ENCODE results near the gene ZNF853. TPM values are rescaled to one million over a fixed set of nuclear protein-coding genes. Genes with fewer than 3 reads are reported as not detected.

Gene ZNF853
- total and polyA plus RNA-seq, 2 donors from 2014 or later, result 3.4 to 5.4 TPM

- H3K9ac ChIP-seq (ENCODE audit: low read length in 3 of 3), result no peak overlapping the region
- H3K9me3 ChIP-seq (ENCODE audit: control insufficient read depth in 2 of 3, insufficient read depth in 1 of 3, low read length in 3 of 3), result no peaks in the 10 kb centered on the region
- intact Hi-C loops (cut with DNase I), result no loop called here
- no peaks in the 10 kb centered on the region for H3K4me1 ChIP-seq (ENCODE audit: control insufficient read depth in 2 of 3, insufficient read depth in 2 of 3, low read depth in 1 of 3, low read length in 3 of 3)
- FAIRE-seq (no peak), DNase-seq (peak in 1 of 5 donors; percentile 77)
- TF ChIP-seq, protein P1, sequence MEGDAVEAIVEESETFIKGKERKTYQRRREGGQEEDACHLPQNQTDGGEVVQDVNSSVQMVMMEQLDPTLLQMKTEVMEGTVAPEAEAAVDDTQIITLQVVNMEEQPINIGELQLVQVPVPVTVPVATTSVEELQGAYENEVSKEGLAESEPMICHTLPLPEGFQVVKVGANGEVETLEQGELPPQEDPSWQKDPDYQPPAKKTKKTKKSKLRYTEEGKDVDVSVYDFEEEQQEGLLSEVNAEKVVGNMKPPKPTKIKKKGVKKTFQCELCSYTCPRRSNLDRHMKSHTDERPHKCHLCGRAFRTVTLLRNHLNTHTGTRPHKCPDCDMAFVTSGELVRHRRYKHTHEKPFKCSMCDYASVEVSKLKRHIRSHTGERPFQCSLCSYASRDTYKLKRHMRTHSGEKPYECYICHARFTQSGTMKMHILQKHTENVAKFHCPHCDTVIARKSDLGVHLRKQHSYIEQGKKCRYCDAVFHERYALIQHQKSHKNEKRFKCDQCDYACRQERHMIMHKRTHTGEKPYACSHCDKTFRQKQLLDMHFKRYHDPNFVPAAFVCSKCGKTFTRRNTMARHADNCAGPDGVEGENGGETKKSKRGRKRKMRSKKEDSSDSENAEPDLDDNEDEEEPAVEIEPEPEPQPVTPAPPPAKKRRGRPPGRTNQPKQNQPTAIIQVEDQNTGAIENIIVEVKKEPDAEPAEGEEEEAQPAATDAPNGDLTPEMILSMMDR (IDR thresholded peaks at IDR 0.05; ENCODE audit: borderline replicate concordance, extremely low read depth, insufficient read depth), result no peak
- peaks cover 0 to 2% (median 0%) of the 10 kb centered on the region in 3 donors for H3K36me3 ChIP-seq (ENCODE audit: control insufficient read depth in 2 of 3, insufficient read depth in 3 of 3, low read length in 3 of 3)
- no peak overlapping the region for H3K27ac ChIP-seq (ENCODE audit: low read depth in 2 of 2, low read length in 2 of 2)
- H3K27me3 ChIP-seq (ENCODE audit: control insufficient read depth, insufficient read depth, low read length), result no peaks in the 10 kb centered on the region
- no peak overlapping the region for H3K4me3 ChIP-seq (ENCODE audit: low read length in 3 of 3)
Observed at GRCh38 chr7:6606866-6607583, 8.4 kb upstream of the ZNF853 start.

DNA sequence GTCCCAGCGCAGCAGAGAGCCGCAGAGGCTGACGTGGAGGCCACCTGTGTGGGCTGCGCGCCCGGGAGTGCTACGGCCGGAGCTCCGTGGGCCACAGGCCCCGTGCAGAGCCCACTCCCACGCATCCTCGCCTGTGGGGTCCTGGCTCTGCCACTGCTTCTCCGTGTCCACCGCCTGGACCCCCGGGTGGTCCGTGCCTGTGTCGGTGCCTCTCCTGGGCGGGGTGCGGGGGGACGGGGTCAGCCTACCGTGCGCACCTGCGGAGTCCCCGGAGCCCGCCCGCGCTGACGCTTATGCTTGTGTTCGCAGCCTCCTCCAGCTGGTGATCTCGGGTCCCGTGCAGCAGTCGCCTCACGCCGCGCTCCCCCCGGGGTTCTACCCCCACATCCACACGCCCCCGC, 7.8 kb upstream of the ZNF853 start:
- Histone ChIP-seq H3K36me3 (ENCODE audit: control insufficient read depth in 2 of 3, insufficient read depth in 3 of 3, low read length in 3 of 3) (no peaks in the 10 kb centered on the region), H3K27ac (ENCODE audit: low read depth in 2 of 2, low read length in 2 of 2) (no peak overlapping the region), H3K9ac (ENCODE audit: low read length in 3 of 3) (no peak overlapping the region), H3K4me1 (ENCODE audit: control insufficient read depth in 2 of 3, insufficient read depth in 2 of 3, low read depth in 1 of 3, low read length in 3 of 3) (no peaks in the 10 kb centered on the region), H3K9me3 (ENCODE audit: control insufficient read depth in 2 of 3, insufficient read depth in 1 of 3, low read length in 3 of 3) (no peaks in the 10 kb centered on the region), H3K27me3 (ENCODE audit: control insufficient read depth, insufficient read depth, low read length) (no peaks in the 10 kb centered on the region), H3K4me3 (ENCODE audit: low read length in 3 of 3) (no peak overlapping the region)
- DNase-seq (no peak), FAIRE-seq (no peak)
- intact Hi-C loops (cut with DNase I), result no loop called here
- TF ChIP-seq, protein P1 (IDR thresholded peaks at IDR 0.05; ENCODE audit: borderline replicate concordance, extremely low read depth, insufficient read depth), result no peak

DNA sequence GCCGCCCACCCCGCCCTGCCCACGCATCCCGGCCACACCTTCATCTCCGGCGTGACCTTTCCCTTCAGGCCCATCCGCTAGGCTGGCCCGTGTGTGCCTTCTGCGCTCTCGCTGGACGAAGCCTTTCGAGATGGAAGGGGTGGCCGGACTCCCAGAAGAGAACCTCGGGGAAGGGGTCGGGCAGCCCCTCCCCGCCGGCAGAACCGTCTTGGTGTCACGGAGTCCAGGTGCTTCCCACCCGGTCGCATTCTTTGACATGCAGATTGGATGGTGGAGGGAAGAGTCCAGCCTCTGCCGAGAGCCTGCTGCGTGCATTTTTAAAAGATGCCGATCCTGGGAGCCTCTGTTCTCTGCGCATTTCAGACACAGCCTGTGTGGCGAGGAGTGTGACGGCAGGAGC, 7.3 kb upstream of the ZNF853 start:
- Histone ChIP-seq H3K9ac (ENCODE audit: low read length in 3 of 3) (no peak overlapping the region), H3K27me3 (ENCODE audit: control insufficient read depth, insufficient read depth, low read length) (no peaks in the 10 kb centered on the region), H3K27ac (ENCODE audit: low read depth in 2 of 2, low read length in 2 of 2) (no peak overlapping the region), H3K36me3 (ENCODE audit: control insufficient read depth in 2 of 3, insufficient read depth in 3 of 3, low read length in 3 of 3) (no peaks in the 10 kb centered on the region), H3K4me1 (ENCODE audit: control insufficient read depth in 2 of 3, insufficient read depth in 2 of 3, low read depth in 1 of 3, low read length in 3 of 3) (no peaks in the 10 kb centered on the region), H3K9me3 (ENCODE audit: control insufficient read depth in 2 of 3, insufficient read depth in 1 of 3, low read length in 3 of 3) (no peaks in the 10 kb centered on the region), H3K4me3 (ENCODE audit: low read length in 3 of 3) (no peak overlapping the region)
- FAIRE-seq (no peak), DNase-seq (no peak)
- TF ChIP-seq, protein P1 (IDR thresholded peaks at IDR 0.05; ENCODE audit: borderline replicate concordance, extremely low read depth, insufficient read depth), result no peak
- intact Hi-C loops (cut with DNase I), result no loop called here
